ENCODE measurements around the gene RHOF.

RHOF gene, protein sequence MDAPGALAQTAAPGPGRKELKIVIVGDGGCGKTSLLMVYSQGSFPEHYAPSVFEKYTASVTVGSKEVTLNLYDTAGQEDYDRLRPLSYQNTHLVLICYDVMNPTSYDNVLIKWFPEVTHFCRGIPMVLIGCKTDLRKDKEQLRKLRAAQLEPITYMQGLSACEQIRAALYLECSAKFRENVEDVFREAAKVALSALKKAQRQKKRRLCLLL

DNA sequence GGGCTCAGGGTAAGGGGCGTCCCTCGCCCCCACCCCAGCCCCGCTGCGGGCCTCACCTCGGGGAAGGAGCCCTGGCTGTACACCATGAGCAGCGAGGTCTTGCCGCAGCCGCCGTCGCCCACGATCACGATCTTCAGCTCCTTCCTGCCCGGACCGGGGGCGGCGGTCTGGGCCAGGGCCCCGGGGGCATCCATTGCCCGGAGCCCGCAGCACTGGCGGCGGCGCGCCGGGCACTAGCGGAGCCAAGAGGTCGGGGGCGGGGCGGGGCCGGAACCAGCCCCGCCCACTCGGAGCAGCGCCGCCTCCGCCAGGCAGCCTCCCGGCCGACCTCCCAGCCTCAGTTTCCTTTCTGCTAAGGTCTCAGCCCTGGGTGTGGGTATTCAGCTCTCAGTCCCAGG, at the start of gene RHOF:
RHOF (minus strand) TSS at position 249 of the 398 bp plus-strand sequence; CDS start at position 194, 55 bp downstream.
- no peak for DNase-seq

DNA sequence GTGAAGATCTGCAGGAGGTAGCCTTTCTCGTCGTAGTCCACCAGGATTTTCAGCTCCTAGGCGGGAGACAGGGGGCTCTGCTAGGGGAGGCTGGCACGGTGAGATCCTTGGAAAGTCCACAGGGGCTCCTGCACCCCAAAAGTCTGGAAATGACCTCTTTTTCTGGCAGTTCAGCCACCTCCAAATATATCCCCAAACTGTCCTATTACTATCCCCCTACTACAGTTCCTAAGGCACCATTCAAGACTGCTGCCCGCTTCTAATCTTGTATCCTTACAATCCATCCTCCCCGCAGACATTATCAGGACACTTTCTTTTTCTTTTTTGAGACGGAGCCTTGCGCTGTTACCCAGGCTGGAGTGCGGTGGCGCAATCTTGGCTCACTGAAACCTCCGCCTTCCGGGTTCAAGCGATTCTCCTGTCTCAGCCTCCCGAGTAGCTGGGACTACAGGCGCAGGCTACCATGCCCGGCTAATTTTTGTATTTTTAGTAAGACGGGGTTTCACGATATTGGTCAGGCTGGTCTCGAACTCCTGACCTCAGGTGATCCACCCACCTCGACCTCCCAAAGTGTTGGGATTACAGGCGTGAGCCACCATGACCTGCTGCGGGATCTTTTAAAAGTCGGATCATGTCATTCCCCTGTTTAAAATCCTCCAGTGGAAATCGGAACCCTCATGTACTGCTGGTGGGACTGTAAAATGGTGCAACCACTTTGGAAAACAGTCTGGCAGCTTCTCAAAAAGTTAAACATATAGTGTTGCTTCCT, 46.7 kb upstream of the RHOF start:
- no peak for DNase-seq

DNA sequence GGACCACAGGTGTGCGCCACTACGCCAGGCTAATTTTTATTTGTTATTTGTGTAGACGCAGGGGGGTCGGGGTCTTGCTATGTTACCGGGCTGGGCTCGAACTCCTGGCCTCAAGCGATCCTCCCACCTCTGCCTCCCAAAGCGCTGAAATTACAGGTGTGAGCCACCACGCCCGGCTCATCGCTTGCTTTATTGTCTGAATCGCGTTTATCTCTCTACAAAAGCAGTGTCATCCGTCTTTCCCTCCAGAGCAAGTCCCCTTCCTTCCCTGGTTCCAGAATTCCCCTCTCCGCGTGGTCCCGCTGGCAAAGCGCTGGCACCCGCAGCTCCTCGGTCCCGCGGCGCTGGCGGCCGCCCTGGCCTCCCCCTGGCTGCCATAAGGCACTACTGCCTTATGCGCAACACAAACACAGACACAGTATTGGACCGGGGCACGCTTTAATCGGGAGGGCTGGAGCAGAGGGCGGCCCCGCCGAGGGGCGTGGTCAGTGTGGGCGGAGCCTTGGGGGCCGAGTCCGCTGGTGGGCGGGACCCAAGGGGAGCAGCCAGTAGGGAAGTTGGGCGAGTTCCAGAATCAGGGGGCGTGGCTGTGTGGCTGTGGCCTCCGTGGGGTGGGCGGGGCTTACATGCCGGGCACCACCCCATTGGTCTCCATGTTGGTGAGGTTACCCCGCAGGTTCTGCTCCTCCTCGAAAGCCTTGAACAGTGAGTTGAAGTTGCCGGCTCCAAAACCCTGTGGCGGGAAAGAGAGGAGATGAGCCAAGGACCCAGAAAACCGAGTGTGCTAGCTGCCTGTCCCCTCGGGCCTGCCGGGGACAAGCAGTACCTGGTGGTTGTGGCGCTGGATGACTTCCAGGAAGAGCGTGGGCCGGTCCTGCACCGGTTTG, 45.9 kb upstream of the RHOF start:
- DNase-seq: peak; percentile 100

DNA sequence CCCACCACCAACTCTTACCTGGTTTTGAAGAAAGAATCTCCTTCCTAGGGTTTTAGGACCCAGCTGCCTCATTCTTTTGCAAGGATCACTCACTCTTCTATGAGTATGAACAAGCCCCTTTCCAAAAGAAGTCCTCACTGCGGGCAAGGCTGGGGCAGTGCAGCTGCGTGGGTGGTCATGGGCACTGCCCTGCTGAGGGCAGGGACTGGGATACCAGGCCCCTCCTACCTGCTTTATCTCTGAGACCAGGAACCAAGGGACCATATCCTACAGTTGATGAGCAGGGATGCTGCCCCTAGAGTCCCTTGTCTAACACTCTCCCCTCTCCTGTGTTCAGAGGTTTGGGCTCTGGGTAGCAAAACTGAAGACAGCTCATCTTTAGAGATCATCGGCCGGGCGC, 44.6 kb upstream of the RHOF start:
- no peak for DNase-seq

DNA sequence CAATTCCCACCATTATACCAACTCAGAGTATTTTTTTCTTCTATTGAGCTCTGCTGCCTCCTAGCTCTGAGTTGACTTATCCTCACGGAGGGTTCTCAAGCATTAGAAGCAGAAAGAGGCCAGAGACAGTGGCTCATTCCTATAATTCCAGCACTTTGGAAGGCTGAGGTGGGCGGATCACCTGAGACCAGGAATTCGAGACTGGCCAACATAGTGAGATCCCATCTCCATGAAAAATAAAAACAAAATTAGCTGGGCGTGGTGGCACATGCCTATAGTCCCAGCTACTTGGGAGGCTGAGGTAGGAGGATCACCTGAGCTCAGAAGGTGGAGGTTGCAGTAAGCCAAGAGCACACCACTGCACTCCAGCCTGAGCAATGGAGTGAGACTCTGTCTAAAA, 44.2 kb upstream of the RHOF start:
- no peak for DNase-seq

DNA sequence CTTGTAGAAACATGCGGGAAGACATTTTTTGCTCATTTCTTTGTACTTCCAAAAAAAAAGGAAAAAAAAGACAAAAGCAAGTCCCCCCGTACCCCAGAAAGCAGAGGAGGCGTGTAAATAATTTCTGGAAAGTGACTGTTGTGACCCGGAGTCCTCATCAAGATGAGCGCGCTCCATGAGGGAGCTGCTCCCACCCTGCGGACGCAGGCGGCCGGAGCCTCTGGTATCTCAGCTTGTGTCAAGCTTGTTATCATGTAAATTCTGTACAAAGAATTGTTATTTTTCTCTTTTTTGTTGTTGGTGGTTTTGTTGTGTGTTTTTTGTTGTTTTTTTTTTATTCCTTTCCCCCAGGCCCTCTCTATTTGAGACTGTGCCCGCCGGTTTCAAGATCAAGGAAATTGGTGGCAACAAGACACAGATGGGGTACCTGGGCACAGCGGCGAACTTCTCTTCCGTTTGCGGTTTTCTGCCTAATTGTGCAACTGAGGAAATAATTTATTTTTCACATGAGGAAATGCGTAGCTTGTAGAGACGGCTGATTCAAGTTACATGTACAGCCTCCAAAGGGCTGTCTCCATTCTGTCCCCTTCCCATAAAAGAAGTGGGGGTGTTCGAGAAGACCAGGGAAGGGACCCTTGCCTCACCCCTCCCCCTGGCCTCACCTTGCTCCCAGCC, 38.2 kb upstream of the RHOF start:
- no peak for DNase-seq

DNA sequence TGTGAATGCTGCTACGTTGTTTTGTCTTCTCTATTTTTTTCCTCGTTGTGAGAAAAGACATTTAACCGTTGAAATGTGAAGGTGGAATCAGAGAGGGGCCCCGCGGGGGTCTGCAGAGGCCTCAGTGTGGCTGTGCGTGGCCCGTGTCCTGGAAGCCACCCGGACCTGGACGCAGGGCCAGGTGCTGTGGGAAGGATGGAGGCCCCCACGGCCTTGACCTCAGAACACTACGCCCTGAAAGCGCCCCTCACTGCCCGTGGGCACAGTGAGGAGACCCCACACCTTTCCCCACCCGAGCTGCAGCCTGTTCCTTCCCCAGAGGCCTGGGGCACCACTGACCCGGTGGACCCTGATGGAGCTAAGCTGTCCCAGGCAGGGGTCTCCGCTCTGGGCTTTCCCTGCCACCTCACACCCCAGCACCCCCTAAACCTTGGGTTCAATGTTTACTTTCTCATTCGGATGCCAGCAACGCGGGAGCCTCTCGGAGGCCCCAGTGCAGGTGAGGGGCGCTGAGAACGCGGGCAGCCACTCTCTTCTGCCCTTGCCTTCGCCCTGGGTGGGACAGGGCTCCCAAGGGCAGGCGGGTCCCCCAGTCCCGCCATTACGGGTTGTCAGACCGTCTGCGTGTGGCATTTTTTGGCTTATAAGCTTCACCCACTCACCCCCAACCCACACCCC, 37.2 kb upstream of the RHOF start:
- DNase-seq: no peak

DNA sequence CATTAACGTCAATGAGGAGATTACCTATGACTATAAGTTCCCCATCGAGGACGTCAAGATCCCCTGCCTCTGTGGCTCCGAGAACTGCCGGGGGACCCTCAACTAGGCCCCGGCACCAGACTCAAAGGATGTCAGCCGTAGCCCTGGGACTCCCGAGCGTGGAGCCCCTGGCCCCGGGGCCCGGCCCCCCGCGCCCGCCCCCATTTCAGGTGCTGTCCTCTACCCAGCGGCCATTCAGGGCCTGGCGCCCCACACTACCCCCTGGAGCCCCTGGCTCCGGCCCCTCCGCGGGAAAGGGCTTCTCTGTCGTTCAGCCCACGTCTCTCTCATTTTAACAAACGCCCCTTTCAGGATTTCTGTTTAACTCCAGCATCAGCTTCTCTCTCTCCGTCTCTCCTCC, 36.6 kb upstream of the RHOF start:
- no peak for DNase-seq

DNA sequence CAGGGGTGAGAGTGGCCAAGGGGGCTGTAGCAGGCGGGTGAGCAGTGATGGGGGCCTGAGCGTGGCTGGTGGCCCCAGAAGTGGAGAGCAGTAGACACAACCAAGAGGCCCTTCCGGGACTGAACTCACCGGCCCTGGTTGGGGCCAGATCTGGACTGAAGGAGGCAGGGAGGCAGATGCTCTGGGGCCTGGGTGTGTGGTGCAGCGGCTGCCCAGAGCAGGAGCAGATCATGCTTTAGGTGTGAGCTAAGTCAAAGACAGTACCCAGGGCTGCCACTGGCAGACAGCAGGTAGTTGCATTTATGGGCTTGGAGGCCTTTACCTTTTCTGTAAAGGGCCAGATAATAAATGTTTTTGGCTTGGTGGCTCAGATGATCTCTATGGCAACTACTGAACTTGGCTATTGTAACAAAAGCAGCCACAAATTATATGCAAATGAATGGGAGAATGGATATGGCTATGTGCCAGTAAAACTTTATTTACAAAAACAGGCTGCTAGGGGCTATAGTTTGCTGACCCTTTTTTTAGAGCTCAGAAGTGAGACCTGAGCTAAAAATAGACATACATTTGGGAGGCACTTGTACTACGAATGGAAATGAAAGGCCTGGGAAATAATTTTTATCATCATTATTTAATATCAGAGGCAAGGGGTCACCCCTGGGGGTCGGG, 35.9 kb upstream of the RHOF start:
- no peak for DNase-seq

DNA sequence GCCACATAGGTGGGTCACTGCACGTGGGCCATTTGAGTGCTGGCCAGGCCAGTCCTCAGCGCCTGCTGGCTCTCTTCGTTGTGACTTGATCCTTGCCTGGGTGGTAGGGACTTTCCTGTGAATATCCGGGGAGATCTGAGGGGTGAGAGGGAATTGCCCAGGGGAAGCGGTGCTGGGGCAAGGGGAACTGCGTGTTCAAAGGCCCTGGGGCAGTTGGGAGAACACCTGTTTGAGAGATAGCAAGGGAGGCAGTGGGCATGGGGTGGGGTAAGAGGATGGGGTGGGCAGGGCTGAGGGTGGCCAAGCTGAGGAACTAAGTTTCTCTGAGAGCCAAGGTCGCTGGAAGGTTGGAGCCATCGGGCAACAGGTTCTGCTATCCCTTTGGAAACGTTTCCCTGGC, 35.3 kb upstream of the RHOF start:
- no peak for DNase-seq

DNA sequence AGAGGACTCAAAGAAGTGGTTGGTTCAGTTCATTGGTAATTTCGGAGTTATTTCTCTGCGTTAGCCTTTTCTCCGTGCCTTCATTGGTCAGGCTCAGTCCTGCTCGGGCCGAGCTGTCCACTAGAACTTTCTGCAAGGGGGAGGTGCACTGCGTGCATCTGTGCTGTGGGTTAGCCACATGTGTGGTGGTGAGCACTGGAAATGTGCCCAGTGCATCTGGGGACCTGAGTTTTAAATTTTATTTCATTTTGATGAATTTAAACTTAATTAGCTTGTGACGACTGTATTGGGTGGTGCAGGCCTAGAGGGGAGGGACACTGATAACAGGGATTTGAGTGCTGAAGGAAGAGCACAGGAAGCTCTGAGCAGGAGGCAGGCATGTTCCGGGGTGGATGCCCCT, 34.8 kb upstream of the RHOF start:
- DNase-seq: no peak

DNA sequence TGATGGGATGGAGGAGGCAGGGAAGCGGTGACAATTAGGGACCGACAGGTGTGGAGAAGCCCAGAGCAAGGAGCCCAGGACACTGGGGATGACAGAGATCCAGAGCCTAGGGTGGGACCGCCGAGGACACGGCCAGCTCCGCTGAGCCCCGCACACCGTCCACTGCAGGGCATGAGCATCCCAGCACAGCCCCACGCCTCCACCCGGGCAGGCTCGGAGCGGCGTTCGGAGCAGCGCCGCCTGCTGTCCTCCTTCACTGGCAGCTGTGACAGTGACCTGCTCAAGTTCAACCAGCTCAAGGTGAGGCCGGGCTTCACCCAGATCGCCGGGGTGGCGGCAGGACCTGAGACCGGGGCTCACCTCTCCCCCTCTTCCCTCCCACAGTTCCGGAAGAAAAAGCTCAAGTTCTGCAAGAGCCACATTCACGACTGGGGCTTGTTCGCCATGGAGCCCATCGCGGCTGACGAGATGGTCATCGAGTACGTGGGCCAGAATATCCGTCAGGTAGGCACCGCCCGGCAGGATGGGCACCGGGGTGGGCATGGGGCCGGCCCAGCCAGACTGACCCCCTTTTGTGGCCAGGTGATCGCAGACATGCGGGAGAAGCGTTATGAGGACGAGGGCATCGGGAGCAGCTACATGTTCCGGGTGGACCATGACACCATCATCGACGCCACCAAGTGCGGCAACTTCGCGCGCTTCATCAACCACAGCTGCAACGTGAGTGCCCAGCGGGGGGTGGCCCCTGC, 34.0 kb upstream of the RHOF start:
- no peak for DNase-seq

DNA sequence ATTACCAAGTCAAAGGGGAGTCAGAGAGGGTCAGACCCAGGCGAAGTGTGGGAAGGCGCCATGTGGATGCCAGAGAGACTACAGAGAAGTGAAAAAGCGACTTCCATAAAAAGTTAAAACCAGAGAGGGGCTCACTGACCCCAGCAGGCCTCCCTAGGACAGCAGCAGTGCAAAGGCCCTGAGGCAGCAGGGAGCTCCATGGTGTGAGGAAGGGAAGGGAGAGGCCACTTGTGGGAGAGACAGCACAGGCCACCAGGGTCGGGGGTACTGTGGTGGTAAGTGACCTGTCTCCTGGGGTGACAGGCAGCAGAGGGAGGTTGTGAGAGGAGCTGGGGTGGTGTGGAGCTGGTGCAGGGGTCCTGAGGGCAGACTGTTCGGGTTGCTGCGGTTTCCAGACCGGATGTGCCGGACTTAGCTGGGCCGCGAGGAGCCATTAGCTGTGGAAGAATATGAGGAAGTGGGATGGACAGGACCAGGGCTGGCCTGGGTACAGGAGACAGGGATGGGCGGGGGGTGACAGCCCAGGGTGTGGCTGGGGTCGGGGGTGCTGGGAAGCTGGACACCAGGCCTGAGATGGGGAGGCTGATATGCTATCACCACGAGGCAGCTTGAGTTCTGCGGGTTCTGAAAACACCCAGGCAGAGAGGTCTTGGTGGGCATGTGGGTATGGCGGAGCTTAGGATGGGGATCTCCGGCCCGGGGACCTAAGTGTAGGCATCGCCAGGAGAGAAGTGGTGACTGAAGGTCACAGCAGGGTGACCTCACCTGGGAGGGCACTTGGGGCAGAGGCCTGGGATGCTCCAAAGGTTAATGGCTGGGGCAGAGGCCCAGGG, 33.0 kb upstream of the RHOF start:
- DNase-seq: no peak

DNA sequence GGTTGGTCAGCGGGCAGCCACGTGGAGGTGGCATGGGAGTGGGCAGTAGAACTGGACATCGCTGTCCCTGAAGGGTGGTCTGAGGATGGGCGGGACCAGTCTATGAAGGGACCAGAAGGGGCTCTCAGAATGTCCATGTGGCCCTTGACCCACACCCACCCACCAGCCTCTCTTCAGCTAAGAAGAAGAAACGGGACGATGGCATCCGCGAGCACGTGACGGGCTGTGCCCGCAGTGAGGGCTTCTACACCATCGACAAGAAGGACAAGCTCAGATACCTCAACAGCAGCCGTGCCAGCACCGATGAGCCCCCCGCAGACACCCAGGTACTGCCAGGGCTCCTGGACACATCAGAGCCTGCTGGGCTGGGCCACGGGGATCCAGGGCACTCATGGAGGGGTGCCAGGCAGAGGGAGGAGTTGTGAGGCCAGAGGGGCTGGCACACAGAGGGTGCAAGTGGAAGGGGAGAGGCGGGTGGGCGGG, 31.6 kb upstream of the RHOF start:
- no peak for DNase-seq

DNA sequence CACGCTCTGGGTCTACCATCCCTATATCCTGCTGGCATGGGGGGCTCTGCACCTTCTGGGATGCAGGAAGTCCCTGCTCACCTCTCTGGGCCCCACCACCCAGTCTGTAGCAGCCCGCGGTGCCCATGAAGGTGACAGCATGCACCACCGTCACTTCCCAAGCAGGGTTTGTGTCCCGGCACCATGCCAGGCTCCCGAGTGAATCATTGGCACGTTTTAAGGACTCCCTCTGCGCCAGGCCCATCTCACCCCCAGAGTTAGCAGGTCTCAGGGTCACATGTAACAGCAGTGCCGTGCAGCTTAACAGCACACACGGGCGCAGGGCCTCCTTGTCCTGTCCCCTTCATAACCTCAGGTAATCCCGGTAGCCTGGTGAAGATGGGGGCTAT, 30.2 kb upstream of the RHOF start:
- no peak for DNase-seq

DNA sequence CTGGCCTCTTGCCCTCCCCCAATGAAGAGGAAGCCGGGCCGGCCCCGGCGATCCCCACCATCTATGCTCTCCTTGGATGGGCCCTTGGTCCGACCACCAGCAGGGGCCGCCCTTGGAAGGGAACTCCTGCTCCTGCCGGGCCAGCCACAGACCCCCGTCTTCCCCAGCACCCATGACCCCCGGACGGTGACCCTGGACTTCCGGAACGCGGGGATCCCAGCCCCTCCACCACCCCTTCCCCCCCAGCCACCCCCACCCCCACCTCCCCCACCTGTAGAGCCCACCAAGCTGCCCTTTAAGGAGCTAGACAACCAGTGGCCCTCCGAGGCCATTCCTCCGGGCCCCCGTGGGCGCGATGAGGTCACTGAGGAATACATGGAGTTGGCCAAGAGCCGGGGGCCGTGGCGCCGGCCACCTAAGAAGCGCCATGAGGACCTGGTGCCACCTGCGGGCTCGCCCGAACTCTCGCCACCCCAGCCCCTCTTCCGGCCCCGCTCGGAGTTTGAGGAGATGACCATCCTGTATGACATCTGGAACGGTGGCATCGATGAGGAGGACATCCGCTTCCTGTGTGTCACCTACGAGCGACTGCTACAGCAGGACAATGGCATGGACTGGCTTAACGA, 29.7 kb upstream of the RHOF start:
- no peak for DNase-seq

DNA sequence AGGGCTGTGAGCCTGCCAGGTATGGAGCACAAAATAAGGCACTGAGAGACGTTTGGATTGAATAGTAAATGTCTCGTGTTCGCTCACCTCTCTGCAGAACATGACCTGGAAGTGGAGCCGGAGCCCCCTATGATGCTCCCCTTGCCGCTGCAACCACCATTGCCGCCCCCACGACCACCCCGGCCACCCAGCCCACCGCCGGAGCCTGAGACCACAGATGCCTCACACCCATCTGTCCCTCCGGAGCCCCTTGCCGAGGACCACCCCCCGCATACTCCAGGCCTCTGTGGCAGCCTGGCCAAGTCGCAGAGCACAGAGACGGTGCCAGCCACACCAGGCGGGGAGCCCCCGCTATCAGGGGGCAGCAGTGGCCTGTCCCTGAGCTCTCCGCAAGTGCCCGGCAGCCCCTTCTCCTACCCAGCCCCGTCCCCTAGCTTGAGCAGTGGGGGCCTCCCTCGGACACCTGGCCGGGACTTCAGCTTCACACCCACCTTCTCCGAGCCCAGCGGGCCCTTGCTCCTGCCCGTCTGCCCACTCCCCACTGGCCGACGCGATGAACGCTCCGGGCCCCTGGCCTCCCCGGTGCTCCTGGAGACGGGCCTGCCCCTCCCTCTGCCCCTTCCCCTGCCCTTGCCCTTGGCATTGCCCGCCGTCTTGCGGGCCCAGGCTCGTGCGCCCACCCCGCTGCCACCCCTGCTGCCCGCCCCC, 29.1 kb upstream of the RHOF start:
- DNase-seq: no peak

DNA sequence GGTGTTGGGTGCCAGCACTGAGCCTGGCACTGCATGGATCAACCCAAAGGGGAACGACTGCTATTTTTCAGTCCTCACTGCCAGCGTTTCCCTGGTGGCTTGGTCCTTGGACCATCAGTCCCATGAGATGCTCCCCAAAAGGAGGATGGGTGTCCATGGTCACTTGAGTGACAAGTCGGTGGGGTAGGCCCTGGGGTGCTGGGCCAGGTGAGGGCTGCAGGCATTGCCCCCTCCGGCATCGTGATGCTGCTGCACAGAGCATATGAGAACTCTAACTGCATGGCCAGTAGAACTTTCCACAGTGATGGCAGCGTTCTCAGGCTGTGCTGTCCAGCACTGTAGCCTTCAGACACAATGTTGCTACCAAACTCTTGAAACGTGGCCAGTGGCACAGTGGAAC, 26.6 kb upstream of the RHOF start:
- DNase-seq: peak; percentile 16

All from activated T-cell treated with anti-CD3 and anti-CD28 coated beads, Interleukin-2, amount 50 U/mL, for 1 hour (primary cell).